HCT116 (cell line): ENCODE measurements around the gene KNL1. TPM values are rescaled to one million over a fixed set of nuclear protein-coding genes. Genes with fewer than 3 reads are reported as not detected.
A peak's percentile ranks its signal among the peaks of the same experiment; 100 is the strongest.

Source experiments
- ATAC-seq: fragments of 200-7000 bp; cut with Tn5 transposase; 2 replicates; pipeline ENCODE4 v1.9.1; 2020; ENCODE audit warnings: mild to moderate bottlenecking, moderate library complexity
- BruUV-seq: library from RNA; stranded (reverse); fragments of 400-500 nt; replicated peaks from 2 replicates; lab custom pipeline; 2021; lab: Mats Ljungman, UMichigan
- CTCF ChIA-PET: fragments of 300-600 bp; sonication (Branson Sonifier 250); formaldehyde crosslinking; loops from one replicate; lab custom pipeline; 2021; ENCODE audit warnings: antibody characterized with exemption; lab: Charles Lee
- POLR2A ChIA-PET: fragments of 300-600, 350-600 bp; sonication (Branson Sonifier 250); formaldehyde crosslinking; loops from one replicate; lab custom pipeline; 2021; ENCODE audit warnings: antibody characterized with exemption; lab: Charles Lee
- RAD21 ChIA-PET, 2 experiments: fragments of 300-600 bp; sonication (Branson Sonifier 250); formaldehyde crosslinking; loops; one replicate each; lab custom pipeline; 2023; ENCODE audit warnings: low total read pairs in 2 of 2; ENCODE audit not compliant: uncharacterized antibody in 2 of 2, unreplicated experiment in 2 of 2, low non-redundant PET in 1 of 2; lab: Charles Lee
- DNase-seq: peaks from one replicate; pipeline ENCODE4 v3.0.0-alpha.2; 2010; ENCODE audit warnings: low read depth, low spot score
- H2AFZ ChIP-seq: fragments of 200-600 bp; shearing (Covaris generic), sonication (generic); 2 replicates; pipeline ENCODE4 v1.6.1; 2017; ENCODE audit warnings: low read depth, mixed run types, mixed read lengths, antibody characterized with exemption, low read length; ENCODE audit not compliant: poor library complexity, severe bottlenecking
- H3K27ac ChIP-seq: 2 replicates; pipeline ENCODE4 v1.5.1; 2012; ENCODE audit warnings: low read depth, low read length
- H3K27me3 ChIP-seq: fragments of 200-600 bp; sonication (generic); 2 replicates; pipeline ENCODE4 v1.6.1; 2016; ENCODE audit warnings: mixed run types, low read length, mixed read lengths; ENCODE audit not compliant: insufficient read depth
- H3K36me3 ChIP-seq, 2 experiments: fragments of 200-500 bp in 1 of 2; fragments of 200-600 bp in 1 of 2; sonication (Bioruptor generic) in 1 of 2; sonication (generic) in 1 of 2; 2 replicates each; pipeline versions ENCODE4 v1.5.1 to v1.6.1; 2014 to 2016; ENCODE audit warnings: low read length in 2 of 2, inconsistent platforms in 1 of 2, mixed read lengths in 1 of 2, mixed run types in 1 of 2; ENCODE audit not compliant: insufficient read depth in 2 of 2, control insufficient read depth in 1 of 2
- H3K4me1 ChIP-seq, 2 experiments: fragments of 200-600 bp in 1 of 2; sonication (generic) in 1 of 2; 2 replicates each; pipeline versions ENCODE4 v1.5.1 to v1.6.1; 2012 to 2017; ENCODE audit warnings: low read length in 2 of 2, inconsistent platforms in 1 of 2, mild to moderate bottlenecking in 1 of 2, mixed read lengths in 1 of 2, mixed run types in 1 of 2, moderate library complexity in 1 of 2; ENCODE audit not compliant: insufficient read depth in 2 of 2, control insufficient read depth in 1 of 2
- H3K4me2 ChIP-seq: fragments of 200-600 bp; sonication (generic); 2 replicates; pipeline ENCODE4 v1.6.1; 2017; ENCODE audit warnings: mixed run types, low read length, mixed read lengths
- H3K4me3 ChIP-seq, 2 experiments: fragments of 200-600 bp in 1 of 2; sonication (generic) in 1 of 2; replicated peaks in 1 of 2; 2 replicates each; pipeline ENCODE4 v1.5.1; 2011 to 2016; ENCODE audit warnings: low read length in 2 of 2, control low read depth in 1 of 2, low read depth in 1 of 2, mild to moderate bottlenecking in 1 of 2, mixed read lengths in 1 of 2, mixed run types in 1 of 2
- H3K79me2 ChIP-seq: fragments of 200-600 bp; sonication (generic); 2 replicates; pipeline ENCODE4 v1.6.1; 2017; ENCODE audit warnings: mild to moderate bottlenecking, mixed run types, low read length, moderate library complexity, mixed read lengths; ENCODE audit not compliant: insufficient read depth
- H3K9ac ChIP-seq: fragments of 200-600 bp; sonication (generic); 2 replicates; pipeline ENCODE4 v1.6.1; 2016; ENCODE audit warnings: low read length, mixed read lengths
- H3K9me2 ChIP-seq: fragments of 200-600 bp; sonication (generic), shearing (Covaris generic); 2 replicates; pipeline ENCODE4 v1.6.1; 2017; ENCODE audit warnings: mixed run types, mild to moderate bottlenecking, moderate library complexity; ENCODE audit not compliant: insufficient read depth
- H3K9me3 ChIP-seq, 2 experiments: fragments of 200-500 bp in 1 of 2; fragments of 200-600 bp in 1 of 2; sonication (Bioruptor generic) in 1 of 2; sonication (generic) in 1 of 2; 2 replicates each; pipeline ENCODE4 v1.6.1; 2014 to 2017; ENCODE audit warnings: low read length in 2 of 2, mixed read lengths in 2 of 2, inconsistent platforms in 1 of 2, low read depth in 1 of 2, mild to moderate bottlenecking in 1 of 2, mixed run types in 1 of 2, moderate library complexity in 1 of 2; ENCODE audit not compliant: control insufficient read depth in 1 of 2, insufficient read depth in 1 of 2
- H4K20me1 ChIP-seq: fragments of 200-600 bp; sonication (generic), shearing (Covaris generic); 2 replicates; pipeline ENCODE4 v1.6.1; 2017; ENCODE audit warnings: mixed run types, mild to moderate bottlenecking, moderate library complexity; ENCODE audit not compliant: insufficient read depth
- EGR1 ChIP-seq: IDR thresholded peaks from 2 replicates; pipeline ENCODE4 v1.6.1; 2012; ENCODE audit warnings: low read depth
- EZH2 ChIP-seq: fragments of 200-600 bp; sonication (generic); IDR thresholded peaks from 2 replicates; pipeline ENCODE4 v1.6.1; 2017; ENCODE audit warnings: antibody characterized with exemption, mixed run types
- POLR2AphosphoS5 ChIP-seq: IDR thresholded peaks from 2 replicates; pipeline ENCODE4 v1.6.1; 2011; ENCODE audit warnings: mild to moderate bottlenecking, low read depth, low read length, moderate library complexity
- RAD21 ChIP-seq: IDR thresholded peaks from 2 replicates; pipeline ENCODE4 v1.6.1; 2012; ENCODE audit warnings: low read depth, mild to moderate bottlenecking
- ZFX ChIP-seq: fragments of 450-650 bp; IDR thresholded peaks from 2 replicates; pipeline ENCODE4 v1.6.1; 2017
- intact Hi-C: fragments of 100-400 bp; cut with micrococcal nuclease; formaldehyde crosslinking; loops from 2 replicates; pipeline ENCODE4 v1.10.0; 2022
- total RNA-seq: library from RNA; stranded (reverse); gene quantifications from one replicate; pipeline ENCODE4 v1.2.1, GENCODE V29; 2021; ENCODE audit not compliant: unreplicated experiment
- TF ChIP-seq, protein P1 (sequence below): IDR thresholded peaks from 2 replicates; pipeline ENCODE4 v1.6.1; 2011; ENCODE audit warnings: mild to moderate bottlenecking, low read length, moderate library complexity; ENCODE audit not compliant: insufficient replicate concordance; ENCODE audit errors: extremely low read depth
- TF ChIP-seq, protein P2 (sequence below): IDR thresholded peaks from 2 replicates; pipeline ENCODE4 v1.6.1; 2012

Gene KNL1
- total RNA-seq, 1 experiment from 2014 or later, result 30.6 TPM

DNA sequence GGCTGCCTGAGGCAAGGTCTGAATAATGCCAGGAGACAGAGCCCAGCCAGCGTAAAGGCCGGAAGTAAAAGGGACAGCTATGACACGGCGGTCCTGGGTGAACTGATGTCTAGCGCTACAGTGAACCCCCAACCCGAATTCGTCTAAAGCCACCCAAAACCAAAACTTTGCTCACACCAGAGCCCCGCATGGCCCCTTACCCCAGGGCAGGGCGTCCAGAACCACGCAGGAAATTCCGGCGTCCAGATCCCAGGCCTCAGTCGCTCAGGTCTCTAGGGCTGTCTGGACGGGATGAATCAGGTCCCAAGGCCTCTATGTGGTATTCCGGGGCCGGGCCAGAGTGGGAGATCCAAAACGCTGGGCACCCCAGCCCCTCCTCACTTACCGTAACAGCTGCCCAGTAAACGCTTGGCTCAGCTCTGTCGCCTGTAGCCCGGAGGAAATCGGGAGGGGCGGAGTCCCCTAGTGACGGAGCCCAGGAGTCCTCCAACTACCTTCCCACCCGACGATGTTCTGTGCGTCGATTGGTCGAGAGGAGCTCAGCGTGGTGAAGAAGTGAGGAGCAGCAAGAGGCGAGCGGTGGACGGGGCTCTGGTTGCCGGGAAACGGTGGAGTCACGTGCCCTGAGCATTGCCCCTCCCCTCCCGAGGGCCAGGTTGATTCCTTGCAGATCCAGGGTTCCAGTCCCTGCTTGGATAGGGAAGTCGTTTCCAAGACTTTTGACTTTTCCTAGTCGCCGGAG lies 29.3 kb upstream of the KNL1 start, which contains the start of gene CCDC32:
Gene CCDC32, minus strand, starts transcription at position 452 of the 742 bp plus-strand sequence. CDS start 2,027 bp downstream, outside the sequence.
- intact Hi-C loops, result no loop called here
- POLR2A ChIA-PET, result interaction anchor here (0.6 to 1.1 kb wide), 5 partner anchors 10 to 136 kb away, joined by 3 to 16 read pairs (median 3); partner anchors contain the start of gene RAD51
- TF ChIP-seq EZH2 (no peak), EGR1 (no peak), POLR2AphosphoS5 (peak; percentile 94), RAD21 (no peak), ZFX (peak; percentile 26; the same call in 1 of the 2 replicates)
- TF ChIP-seq, protein P1, sequence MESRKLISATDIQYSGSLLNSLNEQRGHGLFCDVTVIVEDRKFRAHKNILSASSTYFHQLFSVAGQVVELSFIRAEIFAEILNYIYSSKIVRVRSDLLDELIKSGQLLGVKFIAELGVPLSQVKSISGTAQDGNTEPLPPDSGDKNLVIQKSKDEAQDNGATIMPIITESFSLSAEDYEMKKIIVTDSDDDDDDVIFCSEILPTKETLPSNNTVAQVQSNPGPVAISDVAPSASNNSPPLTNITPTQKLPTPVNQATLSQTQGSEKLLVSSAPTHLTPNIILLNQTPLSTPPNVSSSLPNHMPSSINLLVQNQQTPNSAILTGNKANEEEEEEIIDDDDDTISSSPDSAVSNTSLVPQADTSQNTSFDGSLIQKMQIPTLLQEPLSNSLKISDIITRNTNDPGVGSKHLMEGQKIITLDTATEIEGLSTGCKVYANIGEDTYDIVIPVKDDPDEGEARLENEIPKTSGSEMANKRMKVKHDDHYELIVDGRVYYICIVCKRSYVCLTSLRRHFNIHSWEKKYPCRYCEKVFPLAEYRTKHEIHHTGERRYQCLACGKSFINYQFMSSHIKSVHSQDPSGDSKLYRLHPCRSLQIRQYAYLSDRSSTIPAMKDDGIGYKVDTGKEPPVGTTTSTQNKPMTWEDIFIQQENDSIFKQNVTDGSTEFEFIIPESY, result no peak
- TF ChIP-seq, protein P2, sequence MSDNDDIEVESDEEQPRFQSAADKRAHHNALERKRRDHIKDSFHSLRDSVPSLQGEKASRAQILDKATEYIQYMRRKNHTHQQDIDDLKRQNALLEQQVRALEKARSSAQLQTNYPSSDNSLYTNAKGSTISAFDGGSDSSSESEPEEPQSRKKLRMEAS, result peak; percentile 85; the same call in 1 of the 2 replicates

More for the DNA sequence above, 29.3 kb upstream of the KNL1 start, which contains the start of gene CCDC32:
- BruUV-seq, result TSS peak; percentile 81
- Histone ChIP-seq H4K20me1 (no peaks in the 10 kb centered on the region), H2AFZ (peak within 1 kb of the TSS; percentile 60), H3K27ac (peak within 1 kb of the TSS; percentile 76), H3K4me3 (peak within 1 kb of the TSS; percentile 85 to 87), H3K9me2 (no peaks in the 10 kb centered on the region), H3K9ac (peak within 1 kb of the TSS; percentile 89), H3K79me2 (peaks cover 15% of the 10 kb centered on the region), H3K4me1 (peaks cover 4 to 35% of the 10 kb centered on the region in 2 experiments; a peak in 3 of 4 replicates), H3K4me2 (peak within 1 kb of the TSS; percentile 98), H3K9me3 (no peaks in the 10 kb centered on the region), H3K36me3 (peaks cover 0 to 2% of the 10 kb centered on the region in 2 experiments; a peak in 2 of 4 replicates), H3K27me3 (no peaks in the 10 kb centered on the region)
- DNase-seq, result peak; percentile 97
- ChIA-PET RAD21 (interaction anchor here in 1 of 2 experiments (0.7 kb wide), 1 partner anchor 130 kb away, joined by 3 read pairs; the partner anchor contains the start of gene RAD51), CTCF (interaction anchor here (0.7 to 1.3 kb wide), 7 partner anchors 12 to 341 kb away, joined by 3 to 7 read pairs (median 3); no protein-coding TSS in a partner anchor)
- ATAC-seq, result peak; percentile 94
